GM06990 (cell line): ENCODE results near the gene AGAP1.

Source experiments
- DNase-seq: peaks from one replicate; pipeline ENCODE4 v3.0.0-alpha.2; 2011; ENCODE audit not compliant: insufficient read length; ENCODE audit errors: extremely low read depth
- H3K27me3 ChIP-seq: replicated peaks from 2 replicates; pipeline ENCODE4 v1.6.0; 2011; ENCODE audit warnings: low read length; ENCODE audit not compliant: control insufficient read depth, insufficient read depth
- H3K36me3 ChIP-seq: 2 replicates; pipeline ENCODE4 v1.5.1; 2011; ENCODE audit warnings: low read length; ENCODE audit not compliant: control insufficient read depth, insufficient read depth
- H3K4me3 ChIP-seq: replicated peaks from 2 replicates; pipeline ENCODE4 v1.5.1; 2011; ENCODE audit warnings: low read depth, mild to moderate bottlenecking, control low read depth, low read length
- CTCF ChIP-seq: IDR thresholded peaks from 2 replicates; pipeline ENCODE4 v1.5.1; 2011; ENCODE audit warnings: low read length, control low read depth, mild to moderate bottlenecking, inconsistent platforms; ENCODE audit not compliant: insufficient read depth, poor library complexity, severe bottlenecking

Gene AGAP1

GRCh38 chr2:235707411-235708096 lies 213.7 kb downstream of the AGAP1 start:
- H3K36me3 ChIP-seq: no peaks in the 10 kb centered on the region
- H3K27me3 ChIP-seq: no peaks in the 10 kb centered on the region
- H3K4me3 ChIP-seq: no peak overlapping the region
- DNase-seq: no peak
- no peak for TF ChIP-seq CTCF

- H3K36me3 ChIP-seq: no peaks in the 10 kb centered on the region
- no peak for DNase-seq
- no peak for TF ChIP-seq CTCF
- H3K27me3 ChIP-seq: no peaks in the 10 kb centered on the region
- H3K4me3 ChIP-seq: no peak overlapping the region
These were observed 215.4 kb downstream of the AGAP1 start for GRCh38 chr2:235709124-235709813.

GRCh38 chr2:235709969-235710879 lies 216.4 kb downstream of the AGAP1 start:
- H3K27me3 ChIP-seq: no peaks in the 10 kb centered on the region
- no peak overlapping the region for H3K4me3 ChIP-seq
- no peak for TF ChIP-seq CTCF
- H3K36me3 ChIP-seq: no peaks in the 10 kb centered on the region
- no peak for DNase-seq

- no peaks in the 10 kb centered on the region for H3K27me3 ChIP-seq
- H3K4me3 ChIP-seq: no peak overlapping the region
- H3K36me3 ChIP-seq: no peaks in the 10 kb centered on the region
These were observed 217.1 kb downstream of the AGAP1 start for GRCh38 chr2:235710933-235711332.

GRCh38 chr2:235711527-235711926 lies 217.7 kb downstream of the AGAP1 start:
- no peak for TF ChIP-seq CTCF
- DNase-seq: no peak
- no peak overlapping the region for H3K4me3 ChIP-seq
- H3K27me3 ChIP-seq: no peaks in the 10 kb centered on the region
- H3K36me3 ChIP-seq: no peaks in the 10 kb centered on the region

More at GRCh38 chr2:235710933-235711332, 217.1 kb downstream of the AGAP1 start:
- no peak for DNase-seq
- TF ChIP-seq CTCF: no peak
